DMS 273 (cell line): Measurements from ENCODE around the gene MSX2.

Experiments used
- DNase-seq: peaks from one replicate; lab custom pipeline; 2025; ENCODE audit not compliant: unreplicated experiment; lab: John Stamatoyannopoulos, UW

MSX2 gene

DNA sequence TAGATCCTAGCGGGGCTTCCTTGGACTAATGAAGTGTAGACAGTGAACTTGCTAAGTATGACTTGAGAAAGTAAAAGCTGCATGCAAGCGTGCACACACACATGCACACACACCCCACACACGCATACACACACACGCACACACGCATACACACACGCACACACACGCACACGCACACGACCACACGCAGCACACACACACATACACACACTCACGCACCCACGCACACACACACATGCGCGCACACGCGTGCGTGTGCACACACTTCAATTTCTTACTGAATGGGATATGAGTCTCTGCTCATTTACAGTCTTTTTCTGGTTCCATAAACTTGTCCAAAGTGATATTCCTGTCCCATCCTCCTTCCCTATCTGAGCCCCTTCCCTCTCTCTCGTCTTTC lies 41.2 kb downstream of the MSX2 start:
- no peak for DNase-seq

- DNase-seq, result no peak
These were observed 43.3 kb downstream of the MSX2 start for GRCh38 chr5:174767670-174768069.

DNA sequence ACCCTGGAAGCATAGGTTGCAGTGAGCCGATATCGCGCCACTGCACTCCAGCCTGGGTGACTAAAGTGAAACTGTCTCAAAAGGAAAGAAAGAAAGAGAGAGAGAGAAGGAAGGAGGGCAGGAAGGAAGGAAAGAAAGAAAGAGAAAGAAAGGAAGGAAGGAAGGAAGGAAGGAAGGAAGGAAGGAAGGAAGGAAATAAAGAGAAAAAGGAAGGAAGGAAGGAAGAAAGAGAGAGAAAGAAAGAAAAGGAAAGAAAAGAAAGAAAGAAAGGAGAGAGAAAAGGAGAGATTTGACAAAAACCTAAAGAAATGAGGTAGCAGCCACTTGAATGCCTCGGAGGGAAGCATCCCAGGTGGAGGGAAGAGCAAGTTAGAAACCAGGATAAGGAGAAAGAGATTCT lies 44.6 kb downstream of the MSX2 start:
- DNase-seq, result no peak

DNA sequence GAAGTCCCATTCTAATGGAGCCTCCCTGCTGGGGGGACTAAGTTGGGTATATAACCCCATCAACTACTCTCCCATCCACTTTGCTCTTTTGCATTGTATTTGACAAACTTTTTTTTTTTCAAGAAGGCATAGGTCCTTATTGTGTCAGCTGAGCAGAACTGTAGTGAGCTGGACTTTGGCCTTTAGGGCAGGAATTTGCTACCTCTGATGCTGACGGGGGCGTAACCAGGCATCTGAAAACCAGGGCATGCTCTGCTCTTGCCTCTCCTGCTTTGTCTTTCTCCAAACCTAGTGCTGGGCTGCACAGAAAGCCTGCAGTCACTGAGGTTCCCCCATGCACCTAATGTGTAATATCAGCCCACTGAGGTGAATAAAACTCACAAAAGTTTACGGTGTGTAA lies 49.0 kb downstream of the MSX2 start:
- no peak for DNase-seq

GRCh38 chr5:174775081-174775480 lies 50.7 kb downstream of the MSX2 start:
- no peak for DNase-seq

GRCh38 chr5:174777111-174777510 lies 52.7 kb downstream of the MSX2 start:
- no peak for DNase-seq

DNA sequence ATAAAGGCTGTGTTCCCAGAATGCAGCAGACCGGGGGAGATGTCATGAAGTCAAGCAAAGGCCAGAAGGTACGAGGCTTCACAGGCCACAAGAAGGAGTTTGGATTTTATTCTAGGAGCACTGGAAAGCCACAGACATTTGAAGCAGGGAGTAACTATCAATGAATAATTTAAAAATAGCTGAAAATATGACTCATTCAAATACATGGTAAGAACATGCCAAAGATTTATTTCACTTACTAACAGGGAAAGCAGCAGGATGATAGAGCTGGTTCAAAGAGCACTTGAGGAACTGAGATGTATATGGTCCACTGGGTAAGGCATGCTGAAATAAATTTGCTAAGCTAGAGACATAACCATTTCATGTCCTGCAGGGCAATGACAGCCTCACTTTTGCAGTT lies 53.2 kb downstream of the MSX2 start:
- DNase-seq, result no peak
